ENCODE results near the gene EPS8L3. TPM values are rescaled to one million over a fixed set of nuclear protein-coding genes. Genes with fewer than 3 reads are reported as not detected.

EPS8L3 gene
- total RNA-seq, 1 donor from 2014 or later = not detected

DNA sequence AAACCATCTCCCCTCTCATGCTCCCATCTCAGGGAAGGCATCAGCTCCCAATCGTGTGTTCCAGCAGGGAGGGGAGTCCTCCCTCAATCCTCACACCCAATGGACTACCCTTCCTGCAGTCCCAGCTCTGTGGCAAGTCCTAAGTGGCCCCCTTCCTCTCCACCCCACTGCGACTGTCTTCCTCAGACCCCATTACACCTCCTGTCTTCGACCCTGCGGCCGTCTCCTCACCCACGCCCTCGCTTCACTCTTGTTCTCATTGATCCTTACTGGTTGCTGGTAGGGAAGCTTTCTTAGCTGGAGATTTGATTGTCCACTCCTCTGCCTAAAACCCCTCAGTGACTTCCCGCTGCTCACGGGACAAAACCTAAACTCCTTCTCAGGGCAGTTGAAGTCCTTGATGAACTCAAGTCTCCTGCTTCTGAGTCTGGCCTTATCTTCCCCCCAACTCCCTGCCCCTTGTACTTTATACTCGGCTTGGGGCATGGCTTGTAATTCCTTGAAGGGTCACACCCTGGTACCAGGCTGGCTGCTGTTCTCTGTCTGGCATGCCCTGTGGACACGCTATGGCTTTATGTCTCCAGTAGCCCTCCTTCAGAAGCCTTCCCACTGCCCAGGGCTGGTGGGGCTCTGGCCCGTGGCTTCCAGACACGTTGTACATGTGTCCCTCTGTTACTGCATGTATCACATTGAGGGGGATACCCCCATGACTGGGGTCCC is 2.3 kb upstream of the EPS8L3 start:
- intact Hi-C loops (cut with DNase I) = no loop called here
- no peak overlapping the region for H3K27ac ChIP-seq

DNA sequence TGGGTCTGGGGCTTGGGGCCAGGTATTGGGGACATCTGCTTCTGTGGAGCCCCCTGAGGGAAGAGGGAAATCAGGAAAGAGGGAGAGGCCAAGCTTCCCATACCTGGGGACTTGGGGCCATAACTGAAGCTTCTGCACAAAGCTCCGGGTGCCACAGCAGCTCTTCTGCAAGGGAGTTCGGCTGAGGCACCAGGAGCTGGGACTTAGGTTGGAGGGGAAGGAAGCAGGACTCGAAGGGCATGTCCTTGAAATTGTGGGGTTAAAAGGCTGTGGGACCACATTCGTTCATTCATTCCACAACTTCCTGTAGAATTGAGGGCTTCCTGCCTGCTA is 1.7 kb upstream of the EPS8L3 start:
- Histone ChIP-seq H3K27me3 (no peaks in the 10 kb centered on the region), H3K9me3 (no peaks in the 10 kb centered on the region), H3K36me3 (no peaks in the 10 kb centered on the region), H3K4me1 (peaks cover 0 to 5% of the 10 kb centered on the region in 2 donors), H3K27ac (no peak overlapping the region), H3K4me3 (no peak overlapping the region)
- TF ChIP-seq, protein P1, sequence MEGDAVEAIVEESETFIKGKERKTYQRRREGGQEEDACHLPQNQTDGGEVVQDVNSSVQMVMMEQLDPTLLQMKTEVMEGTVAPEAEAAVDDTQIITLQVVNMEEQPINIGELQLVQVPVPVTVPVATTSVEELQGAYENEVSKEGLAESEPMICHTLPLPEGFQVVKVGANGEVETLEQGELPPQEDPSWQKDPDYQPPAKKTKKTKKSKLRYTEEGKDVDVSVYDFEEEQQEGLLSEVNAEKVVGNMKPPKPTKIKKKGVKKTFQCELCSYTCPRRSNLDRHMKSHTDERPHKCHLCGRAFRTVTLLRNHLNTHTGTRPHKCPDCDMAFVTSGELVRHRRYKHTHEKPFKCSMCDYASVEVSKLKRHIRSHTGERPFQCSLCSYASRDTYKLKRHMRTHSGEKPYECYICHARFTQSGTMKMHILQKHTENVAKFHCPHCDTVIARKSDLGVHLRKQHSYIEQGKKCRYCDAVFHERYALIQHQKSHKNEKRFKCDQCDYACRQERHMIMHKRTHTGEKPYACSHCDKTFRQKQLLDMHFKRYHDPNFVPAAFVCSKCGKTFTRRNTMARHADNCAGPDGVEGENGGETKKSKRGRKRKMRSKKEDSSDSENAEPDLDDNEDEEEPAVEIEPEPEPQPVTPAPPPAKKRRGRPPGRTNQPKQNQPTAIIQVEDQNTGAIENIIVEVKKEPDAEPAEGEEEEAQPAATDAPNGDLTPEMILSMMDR (IDR thresholded peaks at IDR 0.05) = no peak
- intact Hi-C loops (cut with DNase I) = no loop called here
- DNase-seq (ENCODE audit: low spot score in 2 of 2) = no peak

More for the DNA sequence above, 2.3 kb upstream of the EPS8L3 start:
- Histone ChIP-seq H3K4me3 (no peak overlapping the region), H3K36me3 (no peaks in the 10 kb centered on the region), H3K27me3 (no peaks in the 10 kb centered on the region), H3K9me3 (no peaks in the 10 kb centered on the region), H3K4me1 (peaks cover 0 to 5% of the 10 kb centered on the region in 2 donors)
- peak; percentile 7 to 54 for DNase-seq (ENCODE audit: low spot score in 2 of 2)
- TF ChIP-seq, protein P1 (IDR thresholded peaks at IDR 0.05) = no peak

DNA sequence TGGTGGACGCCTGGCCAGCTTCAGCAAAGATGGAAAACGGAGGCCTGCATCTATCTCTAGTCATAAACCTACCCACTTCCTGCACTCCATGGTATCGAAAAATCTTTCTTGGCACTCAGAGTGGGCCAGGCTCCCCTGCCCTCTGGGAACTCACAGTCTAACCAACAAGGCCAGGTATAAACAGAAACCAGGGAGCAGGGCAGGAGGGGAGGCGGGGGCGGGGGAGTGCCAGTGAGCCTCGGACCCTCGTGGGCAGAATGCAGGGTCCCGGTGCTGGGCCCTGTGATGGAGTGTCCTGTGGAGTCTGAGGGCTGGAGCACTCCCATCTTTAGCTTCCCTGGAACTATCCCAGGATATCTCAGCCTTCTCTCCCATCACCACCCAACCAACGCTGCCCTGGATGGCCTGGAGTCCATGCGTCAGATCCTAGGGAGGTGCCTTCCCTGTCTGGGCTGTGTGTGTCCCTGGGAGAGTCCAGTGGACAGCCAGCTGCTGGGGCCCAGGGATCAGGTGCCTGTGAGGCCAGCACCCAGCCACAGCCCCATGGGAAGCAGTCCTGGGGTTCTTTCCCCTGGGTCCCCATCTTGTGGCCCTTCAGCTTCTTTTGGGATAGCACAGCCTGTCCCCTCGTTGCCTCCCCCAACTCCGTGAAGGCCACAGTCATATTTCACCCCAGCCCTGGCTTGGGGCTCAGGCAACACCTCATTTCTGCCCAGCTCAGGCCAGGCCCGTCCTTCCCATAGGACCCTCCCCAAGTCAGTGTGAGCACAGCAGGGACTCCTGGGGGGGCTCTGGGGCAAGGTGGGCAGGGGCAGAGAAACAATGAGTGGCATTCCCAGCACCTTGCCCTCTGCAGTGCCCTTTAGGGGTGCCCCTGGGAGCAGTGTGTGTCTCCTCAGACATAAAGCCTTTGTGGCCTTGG is 1.1 kb upstream of the EPS8L3 start:
- TF ChIP-seq, protein P1 (IDR thresholded peaks at IDR 0.05) = no peak
- no peaks in the 10 kb centered on the region for H3K9me3 ChIP-seq
- H3K4me1 ChIP-seq = peaks cover 0 to 5% of the 10 kb centered on the region in 2 donors
- intact Hi-C loops (cut with DNase I) = no loop called here
- peak; percentile 4 to 52 for DNase-seq (ENCODE audit: low spot score in 2 of 2)
- no peaks in the 10 kb centered on the region for H3K36me3 ChIP-seq
- H3K27ac ChIP-seq = no peak overlapping the region
- H3K4me3 ChIP-seq = no peak overlapping the region
- H3K27me3 ChIP-seq = no peaks in the 10 kb centered on the region

DNA sequence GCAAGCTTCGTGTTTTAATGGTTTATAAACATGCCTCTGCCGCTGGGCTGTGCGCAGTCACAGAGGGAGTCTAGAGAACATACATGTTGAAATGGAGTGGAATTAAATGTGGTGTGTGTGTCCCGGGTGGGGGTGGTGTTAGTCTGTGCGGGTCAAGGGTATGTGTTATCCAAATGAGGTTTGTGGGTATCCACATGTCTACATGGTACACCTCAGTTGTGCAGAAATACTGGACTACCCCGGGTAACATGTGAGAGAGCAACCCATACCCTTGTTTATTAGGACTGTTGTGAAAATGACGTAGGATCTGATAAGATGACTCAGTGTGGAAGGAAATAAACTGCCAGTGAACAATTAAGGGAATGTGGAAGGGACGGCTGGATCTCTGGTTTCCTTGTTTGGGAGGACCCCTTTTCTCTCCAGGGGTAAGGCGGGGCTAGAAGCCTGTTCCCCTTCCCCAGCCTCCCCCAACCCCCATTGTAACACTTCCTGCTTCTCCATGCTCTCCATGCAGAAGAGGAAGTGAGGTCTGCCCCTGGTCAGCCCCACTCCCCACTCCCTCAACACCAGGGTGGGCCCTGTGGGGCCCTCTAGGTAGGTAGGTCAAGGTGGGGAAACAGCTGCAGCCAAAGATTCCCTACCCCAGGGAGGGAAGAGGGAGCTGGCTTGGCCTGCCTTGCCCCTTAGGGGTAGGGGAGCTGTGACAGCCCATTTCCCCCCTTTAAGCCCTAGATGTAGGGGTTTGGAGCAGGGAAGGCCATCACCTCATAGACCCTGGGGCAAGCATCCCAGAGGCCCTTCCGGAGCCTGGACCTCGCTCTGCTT is 690 bp downstream of the EPS8L3 start:
- intact Hi-C loops (cut with DNase I) = no loop called here

More for the DNA sequence above, 690 bp downstream of the EPS8L3 start:
- Histone ChIP-seq H3K4me3 (no peak overlapping the region), H3K36me3 (no peaks in the 10 kb centered on the region), H3K27ac (no peak overlapping the region), H3K9me3 (no peaks in the 10 kb centered on the region), H3K27me3 (no peaks in the 10 kb centered on the region), H3K4me1 (peaks cover 0 to 5% of the 10 kb centered on the region in 2 donors)
- TF ChIP-seq, protein P1 (IDR thresholded peaks at IDR 0.05) = no peak
- peak; percentile 5 to 61 for DNase-seq (ENCODE audit: low spot score in 2 of 2)

All from ascending aorta (tissue), 2 donors.